CD4-positive, alpha-beta T cell treated with Interleukin-10 for 1 hour (primary cell): ENCODE measurements around the gene GRIN2D.

Experiments used
- DNase-seq: peaks from one replicate; pipeline ENCODE4 v3.0.0-alpha.2; 2020

The GRIN2D gene

GRCh38 chr19:48398375-48399235 is 5.1 kb downstream of the GRIN2D start:
- DNase-seq = peak; percentile 91

- DNase-seq = peak; percentile 54
Measured at GRCh38 chr19:48400018-48400742, 6.7 kb downstream of the GRIN2D start.

GRCh38 chr19:48401287-48401686 is 7.8 kb downstream of the GRIN2D start:
- DNase-seq = no peak

- peak; percentile 73 for DNase-seq
Measured at GRCh38 chr19:48403606-48404005, 10.1 kb downstream of the GRIN2D start.

- no peak for DNase-seq
Measured at GRCh38 chr19:48405010-48405659, 11.7 kb downstream of the GRIN2D start.

GRCh38 chr19:48405850-48406249 is 12.4 kb downstream of the GRIN2D start:
- DNase-seq = no peak

- no peak for DNase-seq
Measured at GRCh38 chr19:48413879-48414587, 20.6 kb downstream of the GRIN2D start.

- peak; percentile 84 for DNase-seq
Measured at GRCh38 chr19:48415395-48415794, 21.9 kb downstream of the GRIN2D start.

GRCh38 chr19:48415806-48416221 is 22.3 kb downstream of the GRIN2D start:
- no peak for DNase-seq

- DNase-seq = no peak
Measured at GRCh38 chr19:48417421-48417820, 24.0 kb downstream of the GRIN2D start.

GRCh38 chr19:48418317-48419064 is 25.0 kb downstream of the GRIN2D start:
- no peak for DNase-seq

- peak; percentile 83 for DNase-seq
Measured at GRCh38 chr19:48419158-48419920, 25.9 kb downstream of the GRIN2D start.

GRCh38 chr19:48421548-48421947 is 28.1 kb downstream of the GRIN2D start:
- DNase-seq = no peak

- DNase-seq = no peak
Measured at GRCh38 chr19:48424694-48425219, 31.3 kb downstream of the GRIN2D start.

- DNase-seq = no peak
Measured at GRCh38 chr19:48428670-48429069, 35.2 kb downstream of the GRIN2D start.

- DNase-seq = no peak
Measured at GRCh38 chr19:48433337-48433736, 39.9 kb downstream of the GRIN2D start.

- no peak for DNase-seq
Measured at GRCh38 chr19:48436586-48436985, 43.1 kb downstream of the GRIN2D start.

- no peak for DNase-seq
Measured at GRCh38 chr19:48441360-48442050, 48.0 kb downstream of the GRIN2D start.

GRCh38 chr19:48442116-48443035 is 48.9 kb downstream of the GRIN2D start:
- DNase-seq = no peak
